Stimulated activated CD4-positive, alpha-beta T cell treated with anti-CD3 and anti-CD28 coated beads, TNF-alpha, amount 100 ng/mL, for 4 hours (primary cell): ENCODE results near the gene SPACA6.

Experiments
- DNase-seq, 3 experiments: peaks; one replicate each; pipeline ENCODE4 v3.0.0-alpha.2; 2020; ENCODE audit warnings: low read depth in 3 of 3

Gene SPACA6

GRCh38 chr19:51689751-51690453 is 3.2 kb upstream of the SPACA6 start:
- DNase-seq, result no peak

GRCh38 chr19:51690454-51691073 is 2.6 kb upstream of the SPACA6 start:
- peak; percentile 44 to 49 (median 48) for DNase-seq

DNA sequence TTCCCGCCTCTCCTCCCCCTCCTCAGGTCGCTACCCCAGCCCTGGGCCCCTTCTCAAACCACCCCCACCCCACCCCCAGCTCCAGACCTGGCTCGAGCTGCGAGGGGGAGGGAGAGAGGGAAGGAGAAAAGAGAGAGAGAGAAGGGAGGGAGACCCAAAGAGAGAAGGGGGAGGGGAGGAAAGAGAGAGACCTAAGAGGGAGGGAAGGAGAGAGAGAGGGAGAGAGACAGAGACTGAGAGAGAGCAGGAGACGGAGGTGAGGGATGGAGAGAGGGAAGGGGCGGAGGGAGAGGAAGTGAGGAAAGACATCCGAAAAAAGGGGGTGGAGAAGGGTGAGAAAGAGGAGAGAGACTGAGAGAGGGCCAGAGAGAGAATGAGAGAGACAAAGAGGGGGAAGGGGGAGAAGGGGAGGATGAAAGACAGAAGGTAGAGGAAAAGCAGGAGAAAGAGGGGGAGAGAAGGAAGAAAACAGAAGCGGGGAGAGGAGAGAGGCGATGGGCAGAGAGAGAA is 2.0 kb upstream of the SPACA6 start:
- DNase-seq, result no peak

GRCh38 chr19:51691584-51692428 is 1.3 kb upstream of the SPACA6 start:
- no peak for DNase-seq

DNA sequence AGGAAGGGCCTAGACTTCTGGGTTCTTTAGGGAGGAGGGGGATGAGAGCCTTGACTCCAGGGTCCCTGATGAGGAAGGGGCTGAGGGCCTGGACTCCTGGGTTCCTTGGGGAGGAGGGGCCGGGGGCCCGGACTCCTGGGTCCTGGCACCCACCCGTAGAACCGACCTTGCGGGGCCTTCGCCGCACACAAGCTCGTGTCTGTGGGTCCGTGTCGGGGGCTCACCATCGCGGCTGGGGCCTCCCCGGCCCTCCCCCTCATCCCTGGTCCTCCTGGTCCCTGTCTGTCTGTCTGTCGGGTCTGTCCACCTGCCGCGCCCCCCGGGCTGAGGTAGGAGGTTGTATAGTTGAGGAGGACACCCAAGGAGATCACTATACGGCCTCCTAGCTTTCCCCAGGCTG is 662 bp upstream of the SPACA6 start:
- DNase-seq, result no peak

GRCh38 chr19:51693819-51694218 is 689 bp downstream of the SPACA6 start:
- no peak for DNase-seq

DNA sequence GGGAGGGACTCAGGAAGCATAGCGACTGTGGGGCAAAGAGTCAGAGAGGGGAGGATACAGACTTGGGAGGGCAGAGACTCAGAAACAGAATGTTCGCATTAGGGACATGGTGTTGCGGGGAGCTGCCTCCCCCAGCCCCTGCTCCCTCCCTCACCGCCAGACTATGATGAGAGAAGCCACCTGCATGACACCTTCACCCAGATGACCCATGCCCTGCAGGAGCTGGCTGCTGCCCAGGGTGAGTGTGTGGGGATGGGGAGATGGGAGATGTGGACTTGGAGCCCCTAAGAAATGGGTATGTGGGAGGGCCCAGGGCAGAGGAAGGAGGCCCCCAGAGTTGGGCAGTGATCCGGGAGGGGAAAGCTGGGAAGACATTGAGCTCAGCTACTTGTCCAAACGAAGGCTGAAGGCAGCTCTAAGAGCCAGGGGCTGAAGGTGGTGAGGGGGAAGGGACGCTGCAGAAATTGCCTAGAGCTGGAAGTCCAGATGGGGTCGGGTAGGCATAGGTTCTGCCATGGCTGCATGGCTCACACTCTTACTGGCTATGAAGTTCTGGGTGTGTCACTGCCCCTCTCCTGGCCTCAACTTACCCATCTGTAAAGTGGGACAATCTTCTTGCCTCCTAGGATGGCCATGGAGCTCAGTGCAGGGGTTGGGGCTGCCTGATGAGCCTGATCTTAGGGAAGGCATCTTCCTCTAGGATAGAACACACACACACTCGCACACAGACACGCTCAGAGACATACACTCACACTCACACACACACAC is 1.4 kb downstream of the SPACA6 start:
- no peak for DNase-seq

DNA sequence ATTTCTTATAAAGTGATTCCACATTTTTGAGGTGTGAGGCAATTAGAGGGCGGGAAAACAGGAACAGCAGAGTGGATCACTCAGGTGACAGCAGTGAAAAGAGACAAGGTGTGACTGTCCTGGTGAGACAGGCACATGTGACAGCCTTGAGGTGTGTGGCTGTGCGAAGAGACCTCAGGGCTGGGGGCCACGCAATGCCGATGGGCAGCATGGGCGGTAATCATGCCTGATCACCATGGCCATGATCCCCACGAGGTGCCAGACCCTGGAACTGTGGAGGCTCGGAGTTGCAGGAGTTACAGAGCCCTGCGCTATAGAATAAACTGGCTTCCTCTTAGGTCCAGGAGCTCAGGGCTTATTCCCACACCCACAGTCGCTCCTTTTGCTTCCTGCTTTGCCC is 2.0 kb downstream of the SPACA6 start:
- no peak for DNase-seq

- DNase-seq, result no peak
Observed at GRCh38 chr19:51695702-51696315, 2.7 kb downstream of the SPACA6 start.

DNA sequence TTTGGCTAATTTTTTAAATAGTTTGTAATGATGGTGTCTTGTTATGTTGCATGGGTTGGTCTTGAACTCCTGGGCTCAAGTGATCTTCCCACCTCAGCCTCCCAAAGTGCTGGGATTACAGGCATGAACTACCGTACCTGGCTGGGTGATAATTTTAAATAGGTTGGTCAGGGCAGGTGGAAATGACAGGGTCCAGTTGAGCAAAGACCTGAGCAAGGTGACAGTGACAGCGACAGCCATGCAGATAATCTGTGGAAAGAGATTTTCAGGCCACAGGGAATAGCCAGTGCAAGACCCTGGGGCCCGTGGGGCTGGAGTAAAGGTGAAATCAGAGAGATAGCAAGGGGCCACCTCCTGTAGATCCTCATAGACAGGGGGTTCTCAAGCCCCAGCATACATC is 3.5 kb downstream of the SPACA6 start:
- no peak for DNase-seq

GRCh38 chr19:51697169-51697776 is 4.1 kb downstream of the SPACA6 start:
- DNase-seq, result no peak

- DNase-seq, result no peak
Observed at GRCh38 chr19:51698296-51698695, 5.2 kb downstream of the SPACA6 start.

DNA sequence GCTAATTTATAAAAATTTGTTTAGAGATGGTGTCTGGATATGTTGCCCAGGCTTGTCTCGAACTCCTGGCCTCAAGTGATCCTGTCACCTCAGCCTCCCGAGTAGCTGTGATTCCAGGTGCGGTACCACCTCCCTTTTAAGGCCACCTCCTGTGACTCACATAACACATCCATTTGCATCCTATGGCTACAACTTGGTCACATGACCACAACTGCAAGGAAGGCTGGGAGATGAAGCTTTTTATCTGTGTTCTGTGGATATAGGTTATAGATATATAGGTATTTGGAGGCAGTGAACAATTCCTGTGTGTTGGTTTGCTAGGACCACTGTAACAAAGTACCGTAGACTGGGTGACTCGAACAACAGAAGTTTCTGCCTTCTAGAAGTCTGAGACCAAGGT is 6.0 kb downstream of the SPACA6 start:
- no peak for DNase-seq

DNA sequence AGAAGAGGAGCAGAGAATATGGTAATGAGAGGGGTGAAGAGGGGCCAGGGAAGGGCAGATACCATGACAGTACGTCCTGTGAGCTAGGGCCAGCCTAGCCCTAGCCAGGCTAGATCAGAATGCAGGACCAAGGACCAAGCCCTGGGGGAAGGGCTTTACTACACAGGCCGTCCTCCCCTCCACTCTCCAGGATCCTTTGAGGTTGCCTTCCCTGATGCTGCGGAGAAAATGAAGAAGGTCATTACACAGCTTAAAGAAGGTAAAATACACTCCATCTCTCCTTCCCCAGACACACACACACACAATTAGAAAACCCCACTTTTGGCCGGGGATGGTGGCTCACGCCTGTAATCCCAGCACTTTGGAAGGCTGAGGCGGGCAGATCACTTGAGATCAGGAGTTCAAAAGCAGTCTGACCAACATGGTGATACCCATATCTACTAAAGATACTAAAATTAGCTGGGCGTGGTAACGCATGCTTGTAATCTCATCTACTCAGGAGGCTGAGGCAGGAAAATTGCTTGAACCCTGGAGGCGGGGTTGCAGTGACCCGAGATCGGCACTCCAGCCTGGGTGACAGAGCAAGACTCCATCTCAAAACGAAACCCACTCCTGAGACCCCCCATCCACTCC is 8.5 kb downstream of the SPACA6 start:
- no peak for DNase-seq

- no peak for DNase-seq
Observed at GRCh38 chr19:51702103-51702824, 9.1 kb downstream of the SPACA6 start.

- no peak for DNase-seq
Observed at GRCh38 chr19:51702825-51703574, 9.9 kb downstream of the SPACA6 start.

DNA sequence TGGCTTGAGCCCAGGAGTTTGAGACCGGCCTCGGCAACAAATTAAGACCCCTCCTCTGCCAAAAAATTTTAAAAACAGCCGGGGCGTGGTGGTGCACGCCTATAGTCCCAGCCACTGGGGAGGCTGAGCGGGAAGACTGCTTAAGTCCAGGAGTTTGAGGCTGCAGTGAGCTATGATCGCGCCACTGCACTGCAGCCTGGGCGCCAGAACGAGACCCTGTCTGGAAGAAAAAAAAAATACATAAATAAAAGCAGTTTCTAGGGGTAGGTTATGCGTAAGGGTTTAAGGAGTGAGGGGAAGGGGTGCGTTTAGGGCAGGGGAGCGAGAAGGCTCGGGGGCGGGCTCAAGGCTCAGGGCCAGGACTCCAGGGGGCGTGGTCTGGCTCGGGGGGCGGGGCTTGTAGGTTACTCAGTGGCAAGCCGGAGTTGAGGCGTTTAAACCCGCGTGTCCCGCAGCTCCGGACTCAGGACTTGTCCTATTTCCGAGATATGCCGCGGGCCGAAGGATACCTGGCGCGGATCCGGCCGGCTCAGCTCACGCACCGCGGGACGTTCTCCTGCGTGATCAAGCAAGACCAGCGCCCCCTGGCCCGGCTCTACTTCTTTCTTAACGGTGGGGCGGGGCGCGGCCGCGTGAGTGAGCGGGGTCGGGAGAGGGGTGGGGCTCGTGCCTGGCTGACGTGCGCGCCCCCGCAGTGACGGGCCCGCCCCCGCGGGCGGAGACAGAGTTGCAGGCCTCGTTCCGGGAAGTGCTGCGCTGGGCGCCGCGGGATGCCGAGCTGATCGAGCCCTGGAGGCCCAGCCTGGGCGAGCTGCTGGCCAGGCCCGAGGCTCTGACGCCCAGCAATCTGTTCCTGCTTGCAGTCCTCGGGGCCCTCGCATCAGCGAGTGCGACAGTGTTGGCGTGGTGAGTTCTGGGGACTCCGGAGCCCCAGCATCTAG is 10.7 kb downstream of the SPACA6 start:
- DNase-seq, result peak; percentile 96 to 97 (median 97)

DNA sequence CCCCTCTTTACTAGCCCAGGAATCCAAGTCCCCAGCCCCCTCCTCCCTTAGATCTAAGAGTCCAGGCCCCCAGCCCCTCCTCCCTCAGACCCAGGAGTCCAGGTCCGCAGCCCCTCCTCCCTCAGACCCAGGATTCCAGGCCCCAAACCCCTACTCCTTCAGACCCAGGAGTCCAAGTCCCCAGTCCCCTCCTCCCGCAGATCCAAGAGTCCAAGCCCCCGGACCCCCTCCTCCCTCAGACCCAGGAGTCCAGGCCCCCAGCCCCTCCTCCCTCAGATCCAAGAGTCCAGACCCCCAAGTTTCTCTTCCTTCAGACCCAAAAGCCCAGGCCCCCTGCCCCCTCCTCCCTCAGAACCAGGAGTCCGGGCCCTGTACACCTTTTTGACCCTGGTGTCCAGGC is 11.5 kb downstream of the SPACA6 start:
- DNase-seq, result no peak
